BJ (cell line): ENCODE results near the gene STARD7. TPM values are rescaled to one million over a fixed set of nuclear protein-coding genes. Genes with fewer than 3 reads are reported as not detected.

Source experiments
- CTCF ChIA-PET: fragments of 350-600 bp; formaldehyde crosslinking; extraction: SDS; loops from one replicate; lab custom pipeline; 2021; ENCODE audit warnings: antibody characterized with exemption, inconsistent platforms; lab: Yijun Ruan, JAX
- POLR2A ChIA-PET: fragments of 300-600 bp; sonication (Branson Sonifier 250); formaldehyde crosslinking; extraction: SDS; loops from one replicate; lab custom pipeline; 2021; ENCODE audit warnings: antibody characterized with exemption; lab: Charles Lee
- DNase-seq: peaks from one replicate; pipeline ENCODE4 v3.0.0-alpha.2; 2011; ENCODE audit warnings: low read depth
- H3K27me3 ChIP-seq: 2 replicates; pipeline ENCODE4 v1.6.0; 2011; ENCODE audit warnings: low read length; ENCODE audit not compliant: control insufficient read depth, insufficient read depth
- H3K36me3 ChIP-seq: 2 replicates; pipeline ENCODE4 v1.5.1; 2011; ENCODE audit warnings: low read length; ENCODE audit not compliant: control insufficient read depth, insufficient read depth
- H3K4me3 ChIP-seq: 2 replicates; pipeline ENCODE4 v1.5.1; 2011; ENCODE audit warnings: low read depth, mild to moderate bottlenecking, control low read depth, low read length
- CTCF ChIP-seq: IDR thresholded peaks from 2 replicates; pipeline ENCODE4 v1.5.1; 2011; ENCODE audit warnings: low read depth, mild to moderate bottlenecking, control low read depth, inconsistent platforms, low read length, moderate library complexity; ENCODE audit not compliant: insufficient read depth
- polyA plus RNA-seq: library from polyadenylated mRNA; depleted of rRNA; stranded (reverse); fragments of >200 nt; gene quantifications from 2 replicates; pipeline ENCODE4 v1.2.3, GENCODE V29; 2011

The STARD7 gene
- polyA plus RNA-seq, 1 experiment = 56.1 TPM

GRCh38 chr2:96247896-96248295 is 39.3 kb upstream of the STARD7 start:
- ChIA-PET CTCF (interaction anchor here (0.6 kb wide), 1 partner anchor 284 kb away, joined by 3 read pairs; no protein-coding TSS in a partner anchor), POLR2A (no interaction called here)
- TF ChIP-seq CTCF = no peak
- Histone ChIP-seq H3K27me3 (no peaks in the 10 kb centered on the region), H3K4me3 (no peak overlapping the region), H3K36me3 (peaks cover 3% of the 10 kb centered on the region; the same call in 1 of the 2 replicates)
- no peak for DNase-seq

GRCh38 chr2:96247009-96247408 is 38.4 kb upstream of the STARD7 start:
- no peak for TF ChIP-seq CTCF
- CTCF ChIA-PET = interaction anchor here (1.4 kb wide), 1 partner anchor 13 kb away, joined by 4 read pairs; no protein-coding TSS in a partner anchor
- Histone ChIP-seq H3K27me3 (no peaks in the 10 kb centered on the region), H3K4me3 (no peak overlapping the region), H3K36me3 (no peaks in the 10 kb centered on the region)
- DNase-seq = no peak
- POLR2A ChIA-PET = no interaction called here

GRCh38 chr2:96245609-96246390 is 37.2 kb upstream of the STARD7 start:
- Histone ChIP-seq H3K36me3 (peaks cover under 1% of the 10 kb centered on the region; the same call in 1 of the 2 replicates), H3K4me3 (no peak overlapping the region), H3K27me3 (no peaks in the 10 kb centered on the region)
- POLR2A ChIA-PET = no interaction called here
- CTCF ChIA-PET = interaction anchor here (1.4 kb wide), 2 partner anchors 10 to 14 kb away, joined by 3 to 4 read pairs; no protein-coding TSS in a partner anchor
- no peak for DNase-seq
- no peak for TF ChIP-seq CTCF

- H3K27me3 ChIP-seq = no peaks in the 10 kb centered on the region
- POLR2A ChIA-PET = no interaction called here
- H3K4me3 ChIP-seq = no peak overlapping the region
- peaks cover 2% of the 10 kb centered on the region; the same call in 1 of the 2 replicates for H3K36me3 ChIP-seq
- DNase-seq = no peak
- TF ChIP-seq CTCF = no peak
- CTCF ChIA-PET = no interaction called here
Measured at GRCh38 chr2:96243843-96244242, 35.2 kb upstream of the STARD7 start.

- peak; percentile 76 for DNase-seq
- CTCF ChIA-PET = no interaction called here
- Histone ChIP-seq H3K27me3 (no peaks in the 10 kb centered on the region), H3K36me3 (peaks cover 2% of the 10 kb centered on the region; the same call in 1 of the 2 replicates), H3K4me3 (no peak overlapping the region)
- POLR2A ChIA-PET = interaction anchor here (0.7 kb wide), 1 partner anchor 12 kb away, joined by 3 read pairs; no protein-coding TSS in a partner anchor
- TF ChIP-seq CTCF = no peak
Measured at GRCh38 chr2:96241900-96242611, 33.4 kb upstream of the STARD7 start.
